Ascending aorta (tissue), 2 donors: ENCODE measurements around the gene OBP2B. TPM values are rescaled to one million over a fixed set of nuclear protein-coding genes. Genes with fewer than 3 reads are reported as not detected.

Experiments
- DNase-seq, 2 donors: peaks; one replicate each; pipeline ENCODE4 v3.0.0-alpha.2; 2019; ENCODE audit warnings: low spot score in 2 of 2
- H3K27ac ChIP-seq, 2 donors: fragments of 200-600 bp; sonication (generic); one replicate each; pipeline ENCODE4 v1.5.1; 2016 to 2017; ENCODE audit warnings: mild to moderate bottlenecking in 1 of 2
- H3K27me3 ChIP-seq: fragments of 200-600 bp; sonication (generic); one replicate; pipeline ENCODE4 v1.5.1; 2017
- H3K36me3 ChIP-seq, 2 donors: fragments of 200-600 bp; sonication (generic); one replicate each; pipeline ENCODE4 v1.5.1; 2016
- H3K4me1 ChIP-seq, 2 donors: fragments of 200-600 bp; sonication (generic); one replicate each; pipeline ENCODE4 v1.5.1; 2016 to 2017; ENCODE audit warnings: mild to moderate bottlenecking in 1 of 2
- H3K4me3 ChIP-seq, 2 donors: fragments of 200-600 bp; sonication (generic); one replicate each; pipeline ENCODE4 v1.5.1; 2016 to 2017; ENCODE audit warnings: mild to moderate bottlenecking in 1 of 2
- H3K9me3 ChIP-seq, 2 donors: fragments of 200-600 bp; sonication (generic); one replicate each; pipeline ENCODE4 v1.5.1; 2016
- intact Hi-C: fragments of 100-400 bp; cut with DNase I; formaldehyde crosslinking; loops from one replicate; pipeline ENCODE4 v1.15.1; 2023
- total RNA-seq: library from RNA; depleted of rRNA; stranded (reverse); fragments of >200 nt; gene quantifications from one replicate; pipeline ENCODE4 v1.1.0, GENCODE V29; 2016
- TF ChIP-seq, protein P1 (sequence below), 3 experiments: fragments of 200-600 bp in 2 of 3; fragments of 450-650 bp in 1 of 3; sonication (generic) in 2 of 3; IDR thresholded peaks; one replicate each; pipeline ENCODE4 v1.5.1; 2016 to 2019; ENCODE audit warnings: antibody characterized with exemption in 3 of 3, mild to moderate bottlenecking in 1 of 3, moderate library complexity in 1 of 3

Gene OBP2B
- total RNA-seq, 1 donor from 2014 or later, result not detected

DNA sequence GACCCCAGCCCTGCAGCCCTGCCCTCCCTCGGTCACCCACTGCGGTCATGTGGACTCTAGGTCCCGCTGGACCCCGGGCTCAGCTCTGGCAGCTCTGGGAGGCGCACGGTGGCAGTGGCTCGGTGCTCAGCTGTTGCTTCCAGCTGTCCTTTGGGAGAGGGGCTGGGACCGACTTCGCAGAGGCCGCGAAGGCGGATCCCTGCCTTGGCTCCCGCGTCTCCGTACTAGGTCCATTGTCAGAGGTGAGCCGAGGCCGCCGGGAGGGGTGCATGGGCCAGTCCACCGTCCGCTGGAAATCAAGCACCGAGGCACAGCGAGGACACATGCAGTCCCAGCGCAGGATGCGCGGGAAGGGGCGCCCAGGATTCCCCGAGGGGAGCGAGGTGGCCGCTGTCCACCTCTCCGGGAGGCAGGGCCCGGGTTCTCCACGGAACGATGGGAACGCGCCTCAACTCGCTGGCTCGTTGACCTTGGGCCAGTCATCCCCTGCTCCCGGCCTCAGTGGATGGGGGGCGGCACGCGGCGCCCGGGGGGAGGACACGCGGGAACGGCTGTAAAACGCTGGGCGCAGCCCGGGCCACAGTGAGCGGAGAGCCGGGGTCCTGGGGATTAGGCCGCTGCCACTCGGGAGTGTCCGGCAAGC lies 46.1 kb downstream of the OBP2B start:
- peak overlapping the region; percentile 77 to 83 for H3K4me3 ChIP-seq
- intact Hi-C loops, result no loop called here
- peak overlapping the region; percentile 67 to 71 for H3K27ac ChIP-seq
- peak in 1 of 2 donors; percentile 65 for DNase-seq
- TF ChIP-seq, protein P1, sequence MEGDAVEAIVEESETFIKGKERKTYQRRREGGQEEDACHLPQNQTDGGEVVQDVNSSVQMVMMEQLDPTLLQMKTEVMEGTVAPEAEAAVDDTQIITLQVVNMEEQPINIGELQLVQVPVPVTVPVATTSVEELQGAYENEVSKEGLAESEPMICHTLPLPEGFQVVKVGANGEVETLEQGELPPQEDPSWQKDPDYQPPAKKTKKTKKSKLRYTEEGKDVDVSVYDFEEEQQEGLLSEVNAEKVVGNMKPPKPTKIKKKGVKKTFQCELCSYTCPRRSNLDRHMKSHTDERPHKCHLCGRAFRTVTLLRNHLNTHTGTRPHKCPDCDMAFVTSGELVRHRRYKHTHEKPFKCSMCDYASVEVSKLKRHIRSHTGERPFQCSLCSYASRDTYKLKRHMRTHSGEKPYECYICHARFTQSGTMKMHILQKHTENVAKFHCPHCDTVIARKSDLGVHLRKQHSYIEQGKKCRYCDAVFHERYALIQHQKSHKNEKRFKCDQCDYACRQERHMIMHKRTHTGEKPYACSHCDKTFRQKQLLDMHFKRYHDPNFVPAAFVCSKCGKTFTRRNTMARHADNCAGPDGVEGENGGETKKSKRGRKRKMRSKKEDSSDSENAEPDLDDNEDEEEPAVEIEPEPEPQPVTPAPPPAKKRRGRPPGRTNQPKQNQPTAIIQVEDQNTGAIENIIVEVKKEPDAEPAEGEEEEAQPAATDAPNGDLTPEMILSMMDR (IDR thresholded peaks at IDR 0.05), result no peak
- peaks cover 0 to 17% of the 10 kb centered on the region in 2 donors for H3K4me1 ChIP-seq
- no peaks in the 10 kb centered on the region for H3K36me3 ChIP-seq
- no peaks in the 10 kb centered on the region for H3K27me3 ChIP-seq
- no peaks in the 10 kb centered on the region for H3K9me3 ChIP-seq

DNA sequence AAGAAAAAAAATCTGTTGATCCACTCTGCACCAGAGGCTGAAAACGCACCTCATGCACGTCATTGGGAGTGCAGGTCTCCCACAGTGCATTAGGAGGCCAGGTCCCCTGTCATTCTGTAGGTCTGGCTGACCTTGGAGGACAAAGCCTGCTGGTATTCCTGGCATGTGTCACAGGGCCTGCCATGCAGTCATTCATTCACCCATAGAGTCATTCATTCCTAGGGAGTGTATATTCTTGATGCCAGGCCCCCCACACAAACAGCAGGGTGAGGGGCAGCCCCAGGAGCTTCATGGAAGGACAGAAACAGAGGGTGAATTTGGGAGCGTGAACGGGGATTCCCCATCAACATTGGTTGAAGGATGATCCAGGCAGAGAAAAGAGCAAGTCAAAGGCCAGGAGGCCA lies 47.5 kb downstream of the OBP2B start:
- intact Hi-C loops, result no loop called here
- DNase-seq, result no peak
- no peaks in the 10 kb centered on the region for H3K9me3 ChIP-seq

DNA sequence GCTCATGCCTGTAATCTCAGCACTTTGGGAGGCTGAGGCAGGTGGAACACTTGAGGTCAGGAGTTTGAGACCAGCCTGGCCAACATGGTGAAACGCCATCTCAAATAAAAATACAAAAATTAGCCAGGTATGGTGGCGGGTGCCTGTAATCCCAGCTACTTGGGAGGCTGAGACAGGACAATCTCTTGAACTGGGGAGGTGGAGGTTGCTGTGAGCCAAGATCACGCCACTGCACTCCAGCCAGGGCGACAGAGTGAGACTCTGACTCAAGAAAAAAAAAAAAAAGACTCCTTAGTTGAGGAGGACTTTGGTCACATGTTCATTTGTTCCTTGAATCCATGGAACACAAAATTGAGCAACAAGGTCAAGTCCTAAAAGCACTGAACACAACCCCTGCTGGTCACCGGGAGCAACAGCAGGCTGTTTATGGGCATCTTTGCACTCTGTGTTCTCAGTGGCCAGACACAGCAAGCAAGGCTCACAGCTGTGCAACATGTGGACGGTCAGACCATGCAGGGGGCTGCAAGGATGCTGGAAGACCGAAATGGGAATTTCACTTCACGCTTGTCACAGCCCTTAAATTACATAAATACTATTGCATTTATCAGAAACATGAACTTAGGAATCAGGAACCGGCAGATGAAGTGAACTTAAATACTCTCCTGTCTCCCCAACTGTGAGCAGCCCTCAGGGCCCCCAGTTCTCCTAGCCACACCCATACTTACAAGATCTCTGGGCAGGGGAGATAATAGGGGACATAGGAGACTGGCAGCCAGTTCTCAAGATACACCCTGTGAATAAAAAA lies 48.1 kb downstream of the OBP2B start:
- DNase-seq, result peak; percentile 57 to 87
- Histone ChIP-seq H3K27me3 (no peaks in the 10 kb centered on the region), H3K27ac (peak overlapping the region in 1 of 2 donors; percentile 63), H3K4me3 (no peak overlapping the region), H3K36me3 (no peaks in the 10 kb centered on the region), H3K4me1 (peaks cover 0 to 17% of the 10 kb centered on the region in 2 donors), H3K9me3 (no peaks in the 10 kb centered on the region)
- intact Hi-C loops, result no loop called here
- TF ChIP-seq, protein P1 (IDR thresholded peaks at IDR 0.05), result peak; percentile 66 to 76 (median 74)

More for the DNA sequence above, 47.5 kb downstream of the OBP2B start:
- Histone ChIP-seq H3K4me3 (no peak overlapping the region), H3K4me1 (peaks cover 0 to 17% of the 10 kb centered on the region in 2 donors), H3K36me3 (no peaks in the 10 kb centered on the region), H3K27me3 (no peaks in the 10 kb centered on the region), H3K27ac (peak overlapping the region in 1 of 2 donors; percentile 19)
- TF ChIP-seq, protein P1 (IDR thresholded peaks at IDR 0.05), result no peak

DNA sequence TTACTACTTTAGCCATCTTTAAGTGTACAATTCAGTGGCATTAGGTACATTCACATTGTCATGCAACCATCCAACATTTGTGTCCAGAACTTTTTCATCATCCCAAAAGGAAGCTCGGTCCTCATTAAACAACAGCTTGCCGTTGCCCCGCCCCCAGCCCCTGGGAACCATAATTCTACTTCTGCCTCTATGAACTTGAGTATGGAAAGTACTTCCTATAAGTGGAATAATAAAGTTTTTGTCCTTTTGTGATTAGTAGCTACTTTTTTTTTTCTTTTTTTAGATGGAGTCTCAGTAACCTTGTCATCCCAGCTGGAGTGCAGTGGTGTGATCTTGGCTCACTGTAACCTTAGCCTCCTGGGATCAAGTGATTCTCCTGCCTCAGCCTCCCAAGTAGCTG lies 50.4 kb downstream of the OBP2B start:
- DNase-seq, result no peak
- intact Hi-C loops, result no loop called here
- Histone ChIP-seq H3K4me3 (no peak overlapping the region), H3K27ac (no peak overlapping the region), H3K36me3 (no peaks in the 10 kb centered on the region), H3K4me1 (peaks cover 0 to 12% of the 10 kb centered on the region in 2 donors), H3K9me3 (no peaks in the 10 kb centered on the region), H3K27me3 (no peaks in the 10 kb centered on the region)
- TF ChIP-seq, protein P1 (IDR thresholded peaks at IDR 0.05), result no peak

Other genes starting within 250 kb of the OBP2B start
- gene GFI1B, start 230.6 kb downstream of the OBP2B start, total RNA-seq, result not detected
- gene GTF3C5, start 178.3 kb downstream of the OBP2B start, total RNA-seq, result 25.9 TPM
- not detected for gene CEL, start 147.3 kb downstream of the OBP2B start, total RNA-seq
- gene RALGDS, start 88.0 kb downstream of the OBP2B start, total RNA-seq, result 53.9 TPM
- gene GBGT1, start 45.3 kb downstream of the OBP2B start, total RNA-seq, result 13.4 TPM
- gene ABO, start 66.0 kb upstream of the OBP2B start, total RNA-seq, result 4.8 TPM
- 5.3 TPM for gene SURF6, start 126.9 kb upstream of the OBP2B start, total RNA-seq
- gene MED22, start 138.9 kb upstream of the OBP2B start, total RNA-seq, result 52.2 TPM
- 1,203 TPM for gene RPL7A, start 139.0 kb upstream of the OBP2B start, total RNA-seq
- gene SURF1, start 147.2 kb upstream of the OBP2B start, total RNA-seq, result 19.9 TPM
- 4.4 TPM for gene SURF2, start 147.3 kb upstream of the OBP2B start, total RNA-seq
- 161 TPM for gene SURF4, start 166.8 kb upstream of the OBP2B start, total RNA-seq
- gene STKLD1, start 167.1 kb upstream of the OBP2B start, total RNA-seq, result not detected
- gene REXO4, start 208.8 kb upstream of the OBP2B start, total RNA-seq, result 29.4 TPM
- 3.5 TPM for gene ADAMTS13, start 213.1 kb upstream of the OBP2B start, total RNA-seq